ENCODE measurements around the gene SF3A1.
"Not testable (repeated sequence)": the region's sequence is repeated elsewhere in the genome, so short reads cannot be mapped to it uniquely, and the experiment has no call there.

SF3A1 gene, protein sequence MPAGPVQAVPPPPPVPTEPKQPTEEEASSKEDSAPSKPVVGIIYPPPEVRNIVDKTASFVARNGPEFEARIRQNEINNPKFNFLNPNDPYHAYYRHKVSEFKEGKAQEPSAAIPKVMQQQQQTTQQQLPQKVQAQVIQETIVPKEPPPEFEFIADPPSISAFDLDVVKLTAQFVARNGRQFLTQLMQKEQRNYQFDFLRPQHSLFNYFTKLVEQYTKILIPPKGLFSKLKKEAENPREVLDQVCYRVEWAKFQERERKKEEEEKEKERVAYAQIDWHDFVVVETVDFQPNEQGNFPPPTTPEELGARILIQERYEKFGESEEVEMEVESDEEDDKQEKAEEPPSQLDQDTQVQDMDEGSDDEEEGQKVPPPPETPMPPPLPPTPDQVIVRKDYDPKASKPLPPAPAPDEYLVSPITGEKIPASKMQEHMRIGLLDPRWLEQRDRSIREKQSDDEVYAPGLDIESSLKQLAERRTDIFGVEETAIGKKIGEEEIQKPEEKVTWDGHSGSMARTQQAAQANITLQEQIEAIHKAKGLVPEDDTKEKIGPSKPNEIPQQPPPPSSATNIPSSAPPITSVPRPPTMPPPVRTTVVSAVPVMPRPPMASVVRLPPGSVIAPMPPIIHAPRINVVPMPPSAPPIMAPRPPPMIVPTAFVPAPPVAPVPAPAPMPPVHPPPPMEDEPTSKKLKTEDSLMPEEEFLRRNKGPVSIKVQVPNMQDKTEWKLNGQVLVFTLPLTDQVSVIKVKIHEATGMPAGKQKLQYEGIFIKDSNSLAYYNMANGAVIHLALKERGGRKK

GRCh38 chr22:30356449-30357235 is at the start of gene SF3A1, which contains the start of gene CCDC157:
Gene SF3A1, minus strand, starts transcription at chr22:30356894. Its CDS starts 102 bp downstream, at chr22:30356792.
Gene CCDC157, plus strand, starts transcription at chr22:30357007. Its CDS starts 8,994 bp downstream, at chr22:30366001.
- DNase-seq = peak; percentile 86 to 94

DNA sequence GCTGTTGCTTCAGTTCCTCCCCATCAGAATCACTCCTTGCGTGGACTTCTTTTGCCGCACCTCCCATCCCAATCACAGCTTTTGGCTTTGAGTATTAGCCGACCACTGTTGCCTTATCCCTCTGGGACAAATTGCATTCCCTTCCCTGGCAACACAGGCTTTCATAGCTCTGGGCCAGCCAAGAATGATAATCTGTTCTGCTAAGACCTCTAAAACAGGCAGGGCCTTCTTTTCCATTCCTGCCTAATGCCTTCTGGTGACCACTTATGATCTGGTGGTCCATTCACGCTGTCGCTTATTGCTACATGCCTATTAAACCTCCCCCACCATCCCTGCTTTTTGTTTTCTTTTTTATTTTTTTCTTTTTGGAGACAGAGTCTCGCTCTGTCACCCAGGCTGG is 49.7 kb upstream of the SF3A1 start:
- DNase-seq = no peak

GRCh38 chr22:30405731-30406130 is 49.0 kb upstream of the SF3A1 start:
- DNase-seq = no peak

DNA sequence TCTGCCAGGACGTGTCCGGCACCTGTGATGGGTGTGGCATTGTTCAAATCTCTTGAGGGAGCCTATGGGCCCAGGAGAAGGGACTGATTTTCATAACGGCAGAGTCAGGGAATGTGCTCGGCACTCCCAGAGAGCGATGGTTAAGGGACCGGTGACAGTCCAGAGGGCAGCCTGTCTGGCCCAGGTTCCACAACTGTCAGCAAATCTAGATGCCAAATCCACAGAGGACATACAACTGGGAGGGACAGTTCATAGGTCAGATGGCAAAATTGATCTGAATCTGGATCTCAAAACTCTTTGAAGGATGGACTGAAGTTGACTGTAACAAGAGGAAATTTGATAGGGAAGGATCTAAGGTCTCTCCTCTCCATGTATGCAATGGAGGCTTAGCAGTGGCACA is 47.6 kb upstream of the SF3A1 start:
- peak in 1 of 2 experiments; percentile 66 for DNase-seq

GRCh38 chr22:30402766-30403104 is 46.0 kb upstream of the SF3A1 start:
- DNase-seq = not testable (repeated sequence)

- DNase-seq = no peak
These were observed 45.5 kb upstream of the SF3A1 start for GRCh38 chr22:30402028-30402765.

DNA sequence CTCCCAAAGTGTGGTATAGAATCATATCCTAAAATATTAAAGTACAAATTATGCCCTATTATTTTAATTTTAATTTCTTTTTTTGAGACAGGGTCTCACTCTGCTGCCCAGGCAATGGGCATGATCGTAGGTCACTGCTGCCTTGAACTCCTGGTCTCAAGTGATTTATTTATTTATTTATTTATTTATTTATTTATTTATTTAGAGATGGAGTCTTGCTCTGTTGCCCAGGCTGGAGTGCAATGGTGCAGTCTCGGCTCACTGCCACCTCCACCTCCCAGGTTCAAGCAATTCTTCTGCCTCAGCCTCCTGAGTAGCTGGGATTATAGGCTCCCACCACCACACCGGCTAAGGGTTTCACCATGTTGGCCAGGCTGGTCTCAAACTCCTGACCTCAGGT is 44.3 kb upstream of the SF3A1 start:
- DNase-seq = not testable (repeated sequence)

- no peak for DNase-seq
These were observed 43.5 kb upstream of the SF3A1 start for GRCh38 chr22:30400159-30400558.

GRCh38 chr22:30399718-30400117 is 43.0 kb upstream of the SF3A1 start:
- no peak for DNase-seq

GRCh38 chr22:30398685-30399680 is 42.3 kb upstream of the SF3A1 start:
- no peak for DNase-seq

GRCh38 chr22:30397656-30398635 is 41.3 kb upstream of the SF3A1 start:
- no peak for DNase-seq

DNA sequence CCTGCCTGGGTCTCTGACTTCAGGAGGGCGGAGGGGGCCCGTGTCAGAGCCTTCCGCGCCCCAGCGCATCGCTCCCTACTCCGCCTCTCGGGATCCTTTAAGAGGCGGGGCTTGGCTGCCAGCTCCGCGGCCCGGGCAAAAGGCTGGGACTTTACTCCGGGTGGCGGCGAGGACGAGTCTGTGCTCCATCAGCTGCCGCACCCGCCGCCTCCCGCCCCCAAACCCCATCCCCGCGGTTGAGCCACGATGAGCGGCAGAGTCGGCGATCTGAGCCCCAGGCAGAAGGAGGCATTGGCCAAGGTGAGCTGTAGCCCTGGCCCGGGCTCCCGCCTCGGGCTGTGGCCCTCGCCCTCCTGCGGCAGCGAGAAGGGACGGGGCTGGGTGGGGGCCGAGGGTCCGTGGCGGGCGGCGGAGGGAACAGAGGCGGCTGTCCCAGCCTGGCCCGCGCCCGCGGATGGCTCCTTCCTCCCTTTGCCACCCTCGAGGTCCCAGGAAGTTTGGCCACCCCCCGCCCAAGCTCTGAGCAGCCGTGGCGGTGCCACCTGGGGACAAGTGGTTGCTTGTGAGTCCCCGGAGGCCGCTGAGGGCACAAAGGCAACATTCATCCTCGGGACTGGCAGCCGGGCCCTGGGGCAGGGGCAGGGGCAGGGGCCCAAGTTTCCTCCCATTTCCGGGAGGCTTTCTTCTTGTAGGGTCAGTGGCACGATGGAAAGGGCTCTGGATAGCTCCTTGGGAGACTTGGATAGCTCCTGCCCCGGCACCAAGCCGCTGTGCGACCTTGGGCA is 40.4 kb upstream of the SF3A1 start, which contains the start of gene SEC14L2:
TSS of gene SEC14L2 (plus strand) at position 148 of the 785 bp plus-strand sequence. CDS start at position 247, 99 bp downstream.
- peak; percentile 43 to 88 for DNase-seq

- DNase-seq = no peak
These were observed 37.2 kb upstream of the SF3A1 start for GRCh38 chr22:30393885-30394284.

DNA sequence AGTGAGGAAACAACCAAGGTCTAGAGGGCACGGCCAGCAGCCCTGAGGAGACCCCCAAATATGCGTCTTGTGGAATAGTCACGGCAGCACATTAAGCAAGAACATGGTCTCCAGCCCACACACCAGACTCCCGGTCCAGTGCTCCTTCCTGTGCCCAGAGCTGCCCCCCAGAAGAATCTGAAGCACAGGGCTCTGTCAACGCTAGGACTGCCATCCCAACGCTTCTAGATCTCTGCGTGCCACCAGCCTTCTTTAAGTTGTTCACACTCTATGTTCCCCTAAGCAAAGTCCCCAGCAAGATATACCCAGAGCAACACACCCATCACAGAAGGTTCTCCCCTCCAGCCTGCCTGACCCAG is 36.6 kb upstream of the SF3A1 start:
- DNase-seq = no peak

- peak in 1 of 2 experiments; percentile 40 for DNase-seq
These were observed 36.1 kb upstream of the SF3A1 start for GRCh38 chr22:30392661-30393321.

GRCh38 chr22:30390974-30391691 is 34.4 kb upstream of the SF3A1 start:
- DNase-seq = peak; percentile 65 to 77

DNA sequence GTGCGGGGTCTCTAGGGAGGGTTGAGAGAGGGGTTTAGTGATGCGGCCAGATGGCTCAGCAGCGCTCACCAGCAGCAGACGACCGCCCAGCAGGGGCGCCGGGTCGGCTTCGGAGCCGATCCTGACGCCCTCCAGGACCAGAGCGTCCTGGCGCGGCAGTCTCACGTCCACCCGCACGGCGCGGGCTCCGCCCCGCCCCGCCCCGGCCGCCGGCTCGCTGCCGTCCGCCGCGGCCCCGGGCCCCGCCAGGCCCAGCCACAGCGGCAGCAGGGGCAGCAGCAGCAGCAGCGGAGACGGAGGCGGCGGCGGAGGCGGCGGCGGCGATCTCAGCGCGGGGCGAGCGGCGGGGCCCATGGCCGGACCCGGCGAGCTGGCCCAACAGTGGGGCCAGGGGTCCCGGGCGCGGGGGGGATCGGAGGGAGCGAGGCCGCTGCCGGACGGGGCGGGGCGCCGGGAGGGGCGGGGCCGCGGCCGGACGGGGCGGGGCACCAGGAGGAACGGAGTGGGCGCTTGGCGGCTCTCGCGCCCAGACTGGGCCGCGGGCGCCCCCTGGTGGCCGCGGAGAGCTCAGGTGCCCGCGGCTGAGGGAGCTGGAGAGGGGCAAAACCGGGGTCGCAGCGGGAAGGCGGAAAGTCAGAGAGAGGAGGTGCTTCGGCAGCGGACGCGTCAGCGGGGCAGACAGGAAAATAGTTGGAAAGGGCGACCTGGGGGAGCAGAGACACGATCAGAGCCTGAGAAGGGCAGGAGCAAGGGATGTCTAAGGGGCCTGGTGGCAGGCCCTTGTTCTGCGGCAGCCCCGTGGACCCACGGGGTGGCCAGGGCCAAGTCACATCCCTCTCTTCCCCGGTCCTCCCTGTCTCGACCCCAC is 30.5 kb upstream of the SF3A1 start, which contains the start of gene RNF215:
TSS of gene RNF215 (minus strand) at position 452 of the 868 bp plus-strand sequence. CDS start at position 354, 98 bp downstream.
- peak; percentile 29 to 83 for DNase-seq
